CD4-positive, CD25-positive, alpha-beta regulatory T cell (primary cell): ENCODE measurements around the gene WDR20. TPM values are rescaled to one million over a fixed set of nuclear protein-coding genes. Genes with fewer than 3 reads are reported as not detected.

ENCODE experiments used
- ATAC-seq, 2 donors: fragments of 150-1000 bp; cut with Tn5 transposase; one replicate each; pipeline ENCODE4 v1.10.0; 2021; ENCODE audit warnings: low read depth in 2 of 2, moderate number of reproducible peaks in 2 of 2, moderate library complexity in 1 of 2
- DNase-seq, 3 donors: peaks; one replicate each; pipeline versions ENCODE4 v3.0.0 to v3.0.0-alpha.2; 2012 to 2022; ENCODE audit warnings: mixed read lengths in 1 of 3
- H3K27ac ChIP-seq: one replicate; pipeline ENCODE4 v1.7.0; 2013; ENCODE audit warnings: mild to moderate bottlenecking, low read length; ENCODE audit not compliant: insufficient read depth, poor library complexity, severe bottlenecking
- H3K27me3 ChIP-seq: one replicate; pipeline ENCODE4 v1.7.0; 2013; ENCODE audit warnings: low read length; ENCODE audit not compliant: control insufficient read depth, insufficient read depth
- H3K36me3 ChIP-seq: one replicate; pipeline ENCODE4 v1.7.0; 2013; ENCODE audit warnings: mild to moderate bottlenecking, low read length, moderate library complexity; ENCODE audit not compliant: control insufficient read depth, insufficient read depth
- H3K4me1 ChIP-seq: 2 replicates; pipeline ENCODE4 v1.7.0; 2013; ENCODE audit warnings: mild to moderate bottlenecking, low read length; ENCODE audit not compliant: insufficient read depth, control insufficient read depth, poor library complexity, severe bottlenecking
- H3K4me3 ChIP-seq: one replicate; pipeline ENCODE4 v1.7.0; 2013; ENCODE audit warnings: low read depth, mild to moderate bottlenecking, low read length, moderate library complexity
- H3K9me3 ChIP-seq, 2 experiments: 1 replicate in 1 of 2; 2 replicates in 1 of 2; pipeline ENCODE4 v1.7.0; 2013; ENCODE audit warnings: low read length in 2 of 2, mild to moderate bottlenecking in 1 of 2, moderate library complexity in 1 of 2; ENCODE audit not compliant: control insufficient read depth in 2 of 2
- H3K27ac Mint-ChIP-seq, 3 donors: one replicate each; pipeline ENCODE4 v1.8.0; 2020 to 2022; ENCODE audit warnings: mild to moderate bottlenecking in 3 of 3, mixed read lengths in 3 of 3, moderate library complexity in 2 of 3
- H3K27me3 Mint-ChIP-seq: one replicate; pipeline ENCODE4 v1.8.0; 2022; ENCODE audit warnings: mild to moderate bottlenecking, mixed read lengths
- H3K36me3 Mint-ChIP-seq: one replicate; pipeline ENCODE4 v1.8.0; 2020; ENCODE audit warnings: mixed read lengths
- H3K4me1 Mint-ChIP-seq, 4 donors: one replicate each; pipeline ENCODE4 v1.8.0; 2020 to 2022; ENCODE audit warnings: mixed read lengths in 4 of 4, mild to moderate bottlenecking in 1 of 4
- H3K4me3 Mint-ChIP-seq, 4 donors: one replicate each; pipeline ENCODE4 v1.8.0; 2020 to 2022; ENCODE audit warnings: mild to moderate bottlenecking in 4 of 4, mixed read lengths in 4 of 4, moderate library complexity in 3 of 4
- H3K9me3 Mint-ChIP-seq, 7 donors: one replicate each; pipeline ENCODE4 v1.8.0; 2020 to 2022; ENCODE audit warnings: mixed read lengths in 7 of 7, mild to moderate bottlenecking in 3 of 7, moderate library complexity in 2 of 7
- polyA plus RNA-seq, 4 donors: library from polyadenylated mRNA; unstranded; fragments of 300-500 nt; fragmentation: Illumina TruSeq; gene quantifications; one replicate each; pipeline ENCODE4 v1.2.3, GENCODE V29; 2021
- total RNA-seq: library from RNA; stranded (reverse); gene quantifications from one replicate; pipeline ENCODE4 v1.2.3, GENCODE V29; 2022

WDR20 gene
- total and polyA plus RNA-seq, 5 donors from 2014 or later = 13.0 to 66.7 (median 19.0) TPM

- no peak for ATAC-seq
- H3K36me3 Mint-ChIP-seq = peaks cover 43% of the 10 kb centered on the region
- Histone ChIP-seq H3K4me3 (peak overlapping the region; percentile 64), H3K27me3 (no peaks in the 10 kb centered on the region), H3K36me3 (peaks cover 55% of the 10 kb centered on the region), H3K4me1 (peaks cover 24% of the 10 kb centered on the region), H3K9me3 (no peaks in the 10 kb centered on the region), H3K27ac (peak overlapping the region; percentile 19)
- H3K27me3 Mint-ChIP-seq = no peaks in the 10 kb centered on the region
- peak overlapping the region in 2 of 4 donors; percentile 70 to 75 for H3K4me3 Mint-ChIP-seq
- peaks cover 23 to 57% (median 49%) of the 10 kb centered on the region in 4 donors for H3K4me1 Mint-ChIP-seq
- no peaks in the 10 kb centered on the region for H3K9me3 Mint-ChIP-seq
- H3K27ac Mint-ChIP-seq = peak overlapping the region; percentile 87 to 96 (median 93)
- no peak for DNase-seq
Measured at GRCh38 chr14:102201776-102202175, 62.1 kb downstream of the WDR20 start.

- Histone ChIP-seq H3K4me1 (peaks cover 24% of the 10 kb centered on the region), H3K27ac (no peak overlapping the region), H3K36me3 (peaks cover 51% of the 10 kb centered on the region), H3K9me3 (no peaks in the 10 kb centered on the region), H3K27me3 (no peaks in the 10 kb centered on the region), H3K4me3 (no peak overlapping the region)
- H3K4me3 Mint-ChIP-seq = no peak overlapping the region
- no peaks in the 10 kb centered on the region for H3K9me3 Mint-ChIP-seq
- peaks cover 23 to 47% (median 41%) of the 10 kb centered on the region in 4 donors for H3K4me1 Mint-ChIP-seq
- no peaks in the 10 kb centered on the region for H3K27me3 Mint-ChIP-seq
- peaks cover 41% of the 10 kb centered on the region for H3K36me3 Mint-ChIP-seq
- DNase-seq (no peak), ATAC-seq (no peak)
- peak overlapping the region in 1 of 3 donors; percentile 93 for H3K27ac Mint-ChIP-seq
Measured at GRCh38 chr14:102202944-102203343, 63.2 kb downstream of the WDR20 start.

GRCh38 chr14:102203382-102203781 lies 63.7 kb downstream of the WDR20 start:
- H3K36me3 Mint-ChIP-seq = peaks cover 41% of the 10 kb centered on the region

GRCh38 chr14:102205560-102205959 lies 65.9 kb downstream of the WDR20 start:
- no peak overlapping the region for H3K4me3 ChIP-seq
- peaks cover 16% of the 10 kb centered on the region for H3K4me1 ChIP-seq
- H3K27me3 ChIP-seq = no peaks in the 10 kb centered on the region
- ATAC-seq (no peak), DNase-seq (no peak)
- no peak overlapping the region for H3K27ac ChIP-seq
- H3K4me1 Mint-ChIP-seq = peaks cover 10 to 28% (median 19%) of the 10 kb centered on the region in 4 donors
- no peaks in the 10 kb centered on the region for H3K9me3 ChIP-seq
- H3K27ac Mint-ChIP-seq = no peak overlapping the region
- no peaks in the 10 kb centered on the region for H3K9me3 Mint-ChIP-seq
- no peaks in the 10 kb centered on the region for H3K27me3 Mint-ChIP-seq
- H3K36me3 Mint-ChIP-seq = peaks cover 39% of the 10 kb centered on the region
- peaks cover 58% of the 10 kb centered on the region for H3K36me3 ChIP-seq
- H3K4me3 Mint-ChIP-seq = no peak overlapping the region

More at GRCh38 chr14:102203382-102203781, 63.7 kb downstream of the WDR20 start:
- Mint-ChIP-seq H3K27me3 (no peaks in the 10 kb centered on the region), H3K4me1 (peaks cover 23 to 46% (median 40%) of the 10 kb centered on the region in 4 donors), H3K4me3 (no peak overlapping the region), H3K9me3 (no peaks in the 10 kb centered on the region), H3K27ac (no peak overlapping the region)
- H3K27ac ChIP-seq = no peak overlapping the region
- no peak for DNase-seq
- no peak overlapping the region for H3K4me3 ChIP-seq
- peaks cover 51% of the 10 kb centered on the region for H3K36me3 ChIP-seq
- no peak for ATAC-seq
- H3K9me3 ChIP-seq = no peaks in the 10 kb centered on the region
- H3K4me1 ChIP-seq = peaks cover 24% of the 10 kb centered on the region
- H3K27me3 ChIP-seq = no peaks in the 10 kb centered on the region

- peak overlapping the region in 1 of 3 donors; percentile 80 for H3K27ac Mint-ChIP-seq
- Histone ChIP-seq H3K9me3 (no peaks in the 10 kb centered on the region), H3K36me3 (peaks cover 68% of the 10 kb centered on the region), H3K4me1 (peaks cover 2% of the 10 kb centered on the region), H3K4me3 (no peak overlapping the region), H3K27me3 (no peaks in the 10 kb centered on the region), H3K27ac (no peak overlapping the region)
- H3K36me3 Mint-ChIP-seq = peaks cover 36% of the 10 kb centered on the region
- no peaks in the 10 kb centered on the region for H3K9me3 Mint-ChIP-seq
- DNase-seq = no peak
- ATAC-seq = no peak
- peaks cover 0 to 15% (median 5%) of the 10 kb centered on the region in 4 donors for H3K4me1 Mint-ChIP-seq
- H3K27me3 Mint-ChIP-seq = no peaks in the 10 kb centered on the region
- H3K4me3 Mint-ChIP-seq = peak overlapping the region in 1 of 4 donors; percentile 27
Measured at GRCh38 chr14:102206918-102207317, 67.2 kb downstream of the WDR20 start.

GRCh38 chr14:102207831-102208365 lies 68.2 kb downstream of the WDR20 start:
- H3K36me3 Mint-ChIP-seq = peaks cover 36% of the 10 kb centered on the region
- no peaks in the 10 kb centered on the region for H3K27me3 Mint-ChIP-seq

GRCh38 chr14:102208741-102209140 lies 69.0 kb downstream of the WDR20 start:
- no peak overlapping the region for H3K27ac Mint-ChIP-seq
- Histone ChIP-seq H3K27ac (no peak overlapping the region), H3K27me3 (no peaks in the 10 kb centered on the region), H3K4me1 (no peaks in the 10 kb centered on the region), H3K9me3 (no peaks in the 10 kb centered on the region), H3K4me3 (no peak overlapping the region), H3K36me3 (peaks cover 76% of the 10 kb centered on the region)
- peaks cover 0 to 7% (median 3%) of the 10 kb centered on the region in 4 donors for H3K4me1 Mint-ChIP-seq
- peaks cover 36% of the 10 kb centered on the region for H3K36me3 Mint-ChIP-seq
- ATAC-seq (no peak), DNase-seq (no peak)
- H3K27me3 Mint-ChIP-seq = no peaks in the 10 kb centered on the region
- no peaks in the 10 kb centered on the region for H3K9me3 Mint-ChIP-seq
- no peak overlapping the region for H3K4me3 Mint-ChIP-seq

More at GRCh38 chr14:102207831-102208365, 68.2 kb downstream of the WDR20 start:
- ATAC-seq = no peak
- H3K27me3 ChIP-seq = no peaks in the 10 kb centered on the region
- no peaks in the 10 kb centered on the region for H3K9me3 ChIP-seq
- H3K36me3 ChIP-seq = peaks cover 73% of the 10 kb centered on the region
- H3K27ac Mint-ChIP-seq = no peak overlapping the region
- no peaks in the 10 kb centered on the region for H3K4me1 ChIP-seq
- peaks cover 0 to 11% (median 3%) of the 10 kb centered on the region in 4 donors for H3K4me1 Mint-ChIP-seq
- DNase-seq = no peak
- no peak overlapping the region for H3K27ac ChIP-seq
- H3K4me3 ChIP-seq = no peak overlapping the region
- H3K4me3 Mint-ChIP-seq = no peak overlapping the region
- no peaks in the 10 kb centered on the region for H3K9me3 Mint-ChIP-seq
